ENCODE measurements around the gene COL21A1.

The COL21A1 gene

GRCh38 chr6:56140090-56140489, 107.3 kb downstream of the COL21A1 start:
- Histone ChIP-seq H3K36me3 (ENCODE audit: control insufficient read depth in 2 of 2, insufficient read depth in 2 of 2, low read length in 2 of 2) (peaks cover 12% of the 10 kb centered on the region in 2 donors), H3K9me3 (ENCODE audit: control insufficient read depth in 2 of 2, low read length in 2 of 2) (no peaks in the 10 kb centered on the region), H3K4me3 (ENCODE audit: low read length in 2 of 2) (no peak overlapping the region), H3K4me1 (ENCODE audit: control insufficient read depth, insufficient read depth, low read length) (no peaks in the 10 kb centered on the region), H3K27ac (ENCODE audit: low read length) (no peak overlapping the region), H3K27me3 (ENCODE audit: control insufficient read depth in 1 of 2, insufficient read depth in 2 of 2, low read length in 2 of 2) (no peaks in the 10 kb centered on the region), H3K9ac (ENCODE audit: low read length in 2 of 2) (no peak overlapping the region)

- Histone ChIP-seq H3K36me3 (ENCODE audit: control insufficient read depth in 2 of 2, insufficient read depth in 2 of 2, low read length in 2 of 2) (peaks cover 5 to 6% of the 10 kb centered on the region in 2 donors), H3K9ac (ENCODE audit: low read length in 2 of 2) (no peak overlapping the region), H3K4me3 (ENCODE audit: low read length in 2 of 2) (no peak overlapping the region), H3K27ac (ENCODE audit: low read length) (no peak overlapping the region), H3K9me3 (ENCODE audit: control insufficient read depth in 2 of 2, low read length in 2 of 2) (peaks cover 0 to 1% of the 10 kb centered on the region in 2 donors), H3K27me3 (ENCODE audit: control insufficient read depth in 1 of 2, insufficient read depth in 2 of 2, low read length in 2 of 2) (no peaks in the 10 kb centered on the region), H3K4me1 (ENCODE audit: control insufficient read depth, insufficient read depth, low read length) (no peaks in the 10 kb centered on the region)
Measured at GRCh38 chr6:56115715-56116114, 131.7 kb downstream of the COL21A1 start.

- H3K9ac ChIP-seq (ENCODE audit: low read length in 2 of 2) = no peak overlapping the region
- no peak overlapping the region for H3K4me3 ChIP-seq (ENCODE audit: low read length in 2 of 2)
- no peak overlapping the region for H3K27ac ChIP-seq (ENCODE audit: low read length)
- no peaks in the 10 kb centered on the region for H3K4me1 ChIP-seq (ENCODE audit: control insufficient read depth, insufficient read depth, low read length)
- H3K27me3 ChIP-seq (ENCODE audit: control insufficient read depth in 1 of 2, insufficient read depth in 2 of 2, low read length in 2 of 2) = no peaks in the 10 kb centered on the region
- peaks cover 5 to 6% of the 10 kb centered on the region in 2 donors for H3K36me3 ChIP-seq (ENCODE audit: control insufficient read depth in 2 of 2, insufficient read depth in 2 of 2, low read length in 2 of 2)
- H3K9me3 ChIP-seq (ENCODE audit: control insufficient read depth in 2 of 2, low read length in 2 of 2) = peaks cover 0 to 2% of the 10 kb centered on the region in 2 donors
Measured at GRCh38 chr6:56109149-56109548, 138.2 kb downstream of the COL21A1 start.

GRCh38 chr6:56106231-56106630, 141.1 kb downstream of the COL21A1 start:
- H3K27me3 ChIP-seq (ENCODE audit: control insufficient read depth in 1 of 2, insufficient read depth in 2 of 2, low read length in 2 of 2) = no peaks in the 10 kb centered on the region

GRCh38 chr6:56104591-56104990, 142.8 kb downstream of the COL21A1 start:
- Histone ChIP-seq H3K27me3 (ENCODE audit: control insufficient read depth in 1 of 2, insufficient read depth in 2 of 2, low read length in 2 of 2) (no peaks in the 10 kb centered on the region), H3K9me3 (ENCODE audit: control insufficient read depth in 2 of 2, low read length in 2 of 2) (no peaks in the 10 kb centered on the region), H3K36me3 (ENCODE audit: control insufficient read depth in 2 of 2, insufficient read depth in 2 of 2, low read length in 2 of 2) (peaks cover 0 to 6% of the 10 kb centered on the region in 2 donors), H3K4me1 (ENCODE audit: control insufficient read depth, insufficient read depth, low read length) (no peaks in the 10 kb centered on the region), H3K9ac (ENCODE audit: low read length in 2 of 2) (no peak overlapping the region), H3K4me3 (ENCODE audit: low read length in 2 of 2) (no peak overlapping the region), H3K27ac (ENCODE audit: low read length) (no peak overlapping the region)

More at GRCh38 chr6:56106231-56106630, 141.1 kb downstream of the COL21A1 start:
- Histone ChIP-seq H3K9ac (ENCODE audit: low read length in 2 of 2) (no peak overlapping the region), H3K36me3 (ENCODE audit: control insufficient read depth in 2 of 2, insufficient read depth in 2 of 2, low read length in 2 of 2) (peaks cover 0 to under 1% of the 10 kb centered on the region in 2 donors), H3K27ac (ENCODE audit: low read length) (no peak overlapping the region), H3K4me3 (ENCODE audit: low read length in 2 of 2) (no peak overlapping the region), H3K4me1 (ENCODE audit: control insufficient read depth, insufficient read depth, low read length) (no peaks in the 10 kb centered on the region), H3K9me3 (ENCODE audit: control insufficient read depth in 2 of 2, low read length in 2 of 2) (peaks cover 0 to 2% of the 10 kb centered on the region in 2 donors)

GRCh38 chr6:56102216-56102615, 145.2 kb downstream of the COL21A1 start:
- no peaks in the 10 kb centered on the region for H3K4me1 ChIP-seq (ENCODE audit: control insufficient read depth, insufficient read depth, low read length)
- no peaks in the 10 kb centered on the region for H3K9me3 ChIP-seq (ENCODE audit: control insufficient read depth in 2 of 2, low read length in 2 of 2)
- no peak overlapping the region for H3K9ac ChIP-seq (ENCODE audit: low read length in 2 of 2)
- H3K27ac ChIP-seq (ENCODE audit: low read length) = no peak overlapping the region
- H3K4me3 ChIP-seq (ENCODE audit: low read length in 2 of 2) = no peak overlapping the region
- H3K27me3 ChIP-seq (ENCODE audit: control insufficient read depth in 1 of 2, insufficient read depth in 2 of 2, low read length in 2 of 2) = no peaks in the 10 kb centered on the region
- peaks cover 0 to 6% of the 10 kb centered on the region in 2 donors for H3K36me3 ChIP-seq (ENCODE audit: control insufficient read depth in 2 of 2, insufficient read depth in 2 of 2, low read length in 2 of 2)

- no peak overlapping the region for H3K9ac ChIP-seq (ENCODE audit: low read length in 2 of 2)
- no peaks in the 10 kb centered on the region for H3K4me1 ChIP-seq (ENCODE audit: control insufficient read depth, insufficient read depth, low read length)
- H3K9me3 ChIP-seq (ENCODE audit: control insufficient read depth in 2 of 2, low read length in 2 of 2) = no peaks in the 10 kb centered on the region
- H3K4me3 ChIP-seq (ENCODE audit: low read length in 2 of 2) = no peak overlapping the region
- H3K36me3 ChIP-seq (ENCODE audit: control insufficient read depth in 2 of 2, insufficient read depth in 2 of 2, low read length in 2 of 2) = peaks cover 0 to 6% of the 10 kb centered on the region in 2 donors
- no peak overlapping the region for H3K27ac ChIP-seq (ENCODE audit: low read length)
- no peaks in the 10 kb centered on the region for H3K27me3 ChIP-seq (ENCODE audit: control insufficient read depth in 1 of 2, insufficient read depth in 2 of 2, low read length in 2 of 2)
Measured at GRCh38 chr6:56101141-56101553, 146.2 kb downstream of the COL21A1 start.

- H3K36me3 ChIP-seq (ENCODE audit: control insufficient read depth in 2 of 2, insufficient read depth in 2 of 2, low read length in 2 of 2) = peaks cover 0 to 8% of the 10 kb centered on the region in 2 donors
- H3K27ac ChIP-seq (ENCODE audit: low read length) = no peak overlapping the region
- no peaks in the 10 kb centered on the region for H3K4me1 ChIP-seq (ENCODE audit: control insufficient read depth, insufficient read depth, low read length)
- H3K9me3 ChIP-seq (ENCODE audit: control insufficient read depth in 2 of 2, low read length in 2 of 2) = peaks cover 4% of the 10 kb centered on the region in 2 donors
- no peak overlapping the region for H3K4me3 ChIP-seq (ENCODE audit: low read length in 2 of 2)
- H3K9ac ChIP-seq (ENCODE audit: low read length in 2 of 2) = no peak overlapping the region
- H3K27me3 ChIP-seq (ENCODE audit: control insufficient read depth in 1 of 2, insufficient read depth in 2 of 2, low read length in 2 of 2) = no peaks in the 10 kb centered on the region
Measured at GRCh38 chr6:56096946-56097621, 150.3 kb downstream of the COL21A1 start.

GRCh38 chr6:56096541-56096940, 150.8 kb downstream of the COL21A1 start:
- Histone ChIP-seq H3K9me3 (ENCODE audit: control insufficient read depth in 2 of 2, low read length in 2 of 2) (peaks cover 4% of the 10 kb centered on the region in 2 donors), H3K36me3 (ENCODE audit: control insufficient read depth in 2 of 2, insufficient read depth in 2 of 2, low read length in 2 of 2) (peaks cover 0 to 8% of the 10 kb centered on the region in 2 donors), H3K9ac (ENCODE audit: low read length in 2 of 2) (no peak overlapping the region), H3K4me3 (ENCODE audit: low read length in 2 of 2) (no peak overlapping the region), H3K27me3 (ENCODE audit: control insufficient read depth in 1 of 2, insufficient read depth in 2 of 2, low read length in 2 of 2) (no peaks in the 10 kb centered on the region), H3K4me1 (ENCODE audit: control insufficient read depth, insufficient read depth, low read length) (no peaks in the 10 kb centered on the region), H3K27ac (ENCODE audit: low read length) (no peak overlapping the region)

- Histone ChIP-seq H3K4me3 (ENCODE audit: low read length in 2 of 2) (no peak overlapping the region), H3K27me3 (ENCODE audit: control insufficient read depth in 1 of 2, insufficient read depth in 2 of 2, low read length in 2 of 2) (no peaks in the 10 kb centered on the region), H3K9me3 (ENCODE audit: control insufficient read depth in 2 of 2, low read length in 2 of 2) (peaks cover 4% of the 10 kb centered on the region in 2 donors), H3K27ac (ENCODE audit: low read length) (no peak overlapping the region), H3K36me3 (ENCODE audit: control insufficient read depth in 2 of 2, insufficient read depth in 2 of 2, low read length in 2 of 2) (peaks cover 0 to 2% of the 10 kb centered on the region in 2 donors), H3K9ac (ENCODE audit: low read length in 2 of 2) (no peak overlapping the region), H3K4me1 (ENCODE audit: control insufficient read depth, insufficient read depth, low read length) (peaks cover 2% of the 10 kb centered on the region)
Measured at GRCh38 chr6:56093776-56094175, 153.6 kb downstream of the COL21A1 start.

GRCh38 chr6:56091159-56091869, 156.1 kb downstream of the COL21A1 start:
- Histone ChIP-seq H3K4me1 (ENCODE audit: control insufficient read depth, insufficient read depth, low read length) (peaks cover 2% of the 10 kb centered on the region), H3K9me3 (ENCODE audit: control insufficient read depth in 2 of 2, low read length in 2 of 2) (peaks cover 4% of the 10 kb centered on the region in 2 donors), H3K9ac (ENCODE audit: low read length in 2 of 2) (no peak overlapping the region), H3K4me3 (ENCODE audit: low read length in 2 of 2) (peak overlapping the region in 1 of 2 donors; percentile 17), H3K36me3 (ENCODE audit: control insufficient read depth in 2 of 2, insufficient read depth in 2 of 2, low read length in 2 of 2) (peaks cover 0 to 2% of the 10 kb centered on the region in 2 donors), H3K27me3 (ENCODE audit: control insufficient read depth in 1 of 2, insufficient read depth in 2 of 2, low read length in 2 of 2) (no peaks in the 10 kb centered on the region), H3K27ac (ENCODE audit: low read length) (peak overlapping the region; percentile 53)

All from stomach smooth muscle (tissue), 2 donors.